SK-N-MC (cell line): Measurements from ENCODE around the gene NEU1.

ENCODE experiments used
- EZH2 ChIP-seq: fragments of 200-600 bp; sonication (generic); IDR thresholded peaks from one replicate; pipeline ENCODE4 v1.6.1; 2017; ENCODE audit warnings: antibody characterized with exemption
- FOXP2 ChIP-seq: optimal IDR thresholded peaks from 2 replicates; pipeline ENCODE3; 2011; ENCODE audit warnings: mild to moderate bottlenecking, moderate library complexity; ENCODE audit not compliant: insufficient read depth; ENCODE audit errors: extremely low read length, control extremely low read depth
- POLR2AphosphoS5 ChIP-seq: IDR thresholded peaks from 2 replicates; pipeline ENCODE4 v1.6.1; 2012; ENCODE audit warnings: mild to moderate bottlenecking, low read depth, low read length, borderline replicate concordance

- TF ChIP-seq EZH2 (no peak), POLR2AphosphoS5 (peak; percentile 100), FOXP2 (no peak)
These were observed 28.0 kb downstream of the NEU1 start for GRCh38 chr6:31834367-31835250.
